ENCODE data around the gene DENND4B. TPM values are rescaled to one million over a fixed set of nuclear protein-coding genes. Genes with fewer than 3 reads are reported as not detected.
A peak's percentile ranks its signal among the peaks of the same experiment; 100 is the strongest.

The DENND4B gene
- total and polyA plus RNA-seq, 12 donors = 8.9 to 110 (median 36.7) TPM

DNA sequence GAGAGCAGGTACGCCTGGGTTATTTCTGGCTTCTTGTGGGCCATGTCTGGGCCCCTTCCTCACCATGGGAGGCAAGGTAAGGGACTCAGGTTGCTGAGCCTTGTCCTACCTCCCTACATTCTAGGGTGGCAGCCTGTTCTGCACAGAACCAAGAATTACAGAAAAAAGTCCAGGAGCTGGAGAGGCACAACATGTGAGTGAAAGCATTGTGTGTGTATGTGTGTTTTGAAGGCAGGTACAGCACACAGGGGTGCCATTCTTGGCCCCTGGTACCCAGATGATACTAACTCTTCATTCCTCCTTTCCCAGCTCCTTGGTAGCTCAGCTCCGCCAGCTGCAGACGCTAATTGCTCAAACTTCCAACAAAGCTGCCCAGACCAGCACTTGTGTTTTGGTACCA is 26.6 kb upstream of the DENND4B start:
- DNase-seq = no peak
- Histone ChIP-seq H3K4me1 (replicated peaks in 1 of 2) (peaks cover 11 to 19% of the 10 kb centered on the region in 2 donors), H3K27ac (no peak overlapping the region), H3K9me3 (replicated peaks in 1 of 3) (no peaks in the 10 kb centered on the region), H3K4me3 (no peak overlapping the region), H3K36me3 (replicated peaks in 1 of 2) (peaks cover 0 to 35% of the 10 kb centered on the region in 2 donors), H3K27me3 (no peaks in the 10 kb centered on the region)
- no peak for TF ChIP-seq POLR2A (IDR thresholded peaks at IDR 0.05)
- TF ChIP-seq, protein P1, sequence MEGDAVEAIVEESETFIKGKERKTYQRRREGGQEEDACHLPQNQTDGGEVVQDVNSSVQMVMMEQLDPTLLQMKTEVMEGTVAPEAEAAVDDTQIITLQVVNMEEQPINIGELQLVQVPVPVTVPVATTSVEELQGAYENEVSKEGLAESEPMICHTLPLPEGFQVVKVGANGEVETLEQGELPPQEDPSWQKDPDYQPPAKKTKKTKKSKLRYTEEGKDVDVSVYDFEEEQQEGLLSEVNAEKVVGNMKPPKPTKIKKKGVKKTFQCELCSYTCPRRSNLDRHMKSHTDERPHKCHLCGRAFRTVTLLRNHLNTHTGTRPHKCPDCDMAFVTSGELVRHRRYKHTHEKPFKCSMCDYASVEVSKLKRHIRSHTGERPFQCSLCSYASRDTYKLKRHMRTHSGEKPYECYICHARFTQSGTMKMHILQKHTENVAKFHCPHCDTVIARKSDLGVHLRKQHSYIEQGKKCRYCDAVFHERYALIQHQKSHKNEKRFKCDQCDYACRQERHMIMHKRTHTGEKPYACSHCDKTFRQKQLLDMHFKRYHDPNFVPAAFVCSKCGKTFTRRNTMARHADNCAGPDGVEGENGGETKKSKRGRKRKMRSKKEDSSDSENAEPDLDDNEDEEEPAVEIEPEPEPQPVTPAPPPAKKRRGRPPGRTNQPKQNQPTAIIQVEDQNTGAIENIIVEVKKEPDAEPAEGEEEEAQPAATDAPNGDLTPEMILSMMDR (IDR thresholded peaks at IDR 0.05) = no peak
- WGBS, 4 donors = 88 to 95% (median 94%) methylated on average over 3 of the region's 3 CpGs
- intact Hi-C loops (cut with DNase I) = no loop called here

DNA sequence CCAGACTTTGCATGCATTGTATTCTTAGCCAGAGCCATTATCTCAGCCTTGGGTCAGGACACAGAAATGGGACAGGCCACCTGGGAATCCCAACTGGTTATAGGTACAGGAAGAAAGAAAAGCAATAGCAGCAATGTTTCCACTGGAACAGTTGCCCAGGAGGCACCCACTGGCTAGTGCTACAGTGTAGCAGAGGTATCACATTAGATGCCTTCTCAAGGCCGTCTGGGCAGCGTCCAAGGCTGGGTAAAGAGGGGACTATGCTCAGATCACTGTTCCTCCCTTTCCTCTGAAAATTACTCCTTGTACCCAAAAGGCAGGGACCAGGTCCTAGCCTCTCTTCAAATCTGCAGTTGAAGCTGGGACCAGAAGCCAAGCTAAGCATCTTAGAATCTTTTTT is 23.8 kb upstream of the DENND4B start:
- intact Hi-C loops (cut with DNase I) = no loop called here
- Histone ChIP-seq H3K36me3 (replicated peaks in 1 of 2) (peaks cover 0 to 25% of the 10 kb centered on the region in 2 donors), H3K27ac (no peak overlapping the region), H3K27me3 (no peaks in the 10 kb centered on the region), H3K9me3 (replicated peaks in 1 of 3) (no peaks in the 10 kb centered on the region), H3K4me3 (no peak overlapping the region), H3K4me1 (replicated peaks in 1 of 2) (peaks cover 11 to 17% of the 10 kb centered on the region in 2 donors)
- no peak for TF ChIP-seq POLR2A (IDR thresholded peaks at IDR 0.05)
- TF ChIP-seq, protein P1 (IDR thresholded peaks at IDR 0.05) = no peak
- WGBS, 4 donors = 36 to 70% (median 59%) methylated on average over 2 of the region's 2 CpGs
- DNase-seq = no peak

DNA sequence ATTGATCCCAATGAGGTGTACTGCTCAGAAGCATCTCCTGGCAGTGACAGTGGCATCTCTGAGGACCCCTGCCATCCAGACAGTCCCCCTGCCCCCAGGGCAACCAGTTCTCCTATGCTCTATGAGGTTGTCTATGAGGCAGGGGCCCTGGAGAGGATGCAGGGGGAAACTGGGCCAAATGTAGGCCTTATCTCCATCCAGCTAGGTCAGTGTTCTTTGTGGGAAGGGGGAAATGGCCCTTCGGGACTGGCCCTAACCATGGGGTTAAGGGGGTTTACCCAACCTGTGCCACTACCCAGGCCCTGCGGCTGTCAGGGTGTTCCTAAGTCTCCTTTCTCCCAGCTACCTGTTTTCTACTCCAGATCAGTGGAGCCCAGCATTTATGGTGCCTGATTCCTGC is 22.5 kb upstream of the DENND4B start:
- Histone ChIP-seq H3K4me3 (no peak overlapping the region), H3K36me3 (replicated peaks in 1 of 2) (peaks cover 0 to 11% of the 10 kb centered on the region in 2 donors), H3K9me3 (replicated peaks in 1 of 3) (no peaks in the 10 kb centered on the region), H3K27me3 (no peaks in the 10 kb centered on the region), H3K27ac (no peak overlapping the region), H3K4me1 (replicated peaks in 1 of 2) (peaks cover 15 to 28% of the 10 kb centered on the region in 2 donors)
- whole genome bisulfite sequencing, 4 donors = 90 to 100% (median 96%) methylated on average over 2 of the region's 2 CpGs; no CpG with 5 or more reads in 1 of the 4 donors
- TF ChIP-seq, protein P1 (IDR thresholded peaks at IDR 0.05) = no peak
- TF ChIP-seq POLR2A (IDR thresholded peaks at IDR 0.05) = no peak
- DNase-seq = peak in 2 of 7 donors; percentile 12 to 51
- intact Hi-C loops (cut with DNase I) = no loop called here

DNA sequence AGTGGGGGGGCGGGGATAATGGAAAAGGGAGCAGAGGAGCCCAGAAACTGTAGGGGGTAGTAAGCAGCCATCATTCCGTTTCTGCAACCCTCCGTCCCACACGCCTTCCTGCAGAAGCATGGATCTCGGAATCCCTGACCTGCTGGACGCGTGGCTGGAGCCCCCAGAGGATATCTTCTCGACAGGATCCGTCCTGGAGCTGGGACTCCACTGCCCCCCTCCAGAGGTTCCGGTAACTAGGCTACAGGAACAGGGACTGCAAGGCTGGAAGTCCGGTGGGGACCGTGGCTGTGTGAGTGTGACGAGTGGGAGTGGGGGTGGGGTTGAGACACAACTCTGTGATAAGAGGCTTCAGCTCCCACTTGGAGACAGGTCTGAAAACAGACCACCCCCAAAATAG is 21.9 kb upstream of the DENND4B start:
- 8 to 25% (median 15%) methylated on average over 10 to 13 of the region's 13 CpGs for WGBS, 4 donors
- H3K4me1 ChIP-seq (replicated peaks in 1 of 2) = peaks cover 18 to 30% of the 10 kb centered on the region in 2 donors
- H3K36me3 ChIP-seq (replicated peaks in 1 of 2) = peaks cover 0 to 6% of the 10 kb centered on the region in 2 donors
- no peaks in the 10 kb centered on the region for H3K9me3 ChIP-seq (replicated peaks in 1 of 3)
- intact Hi-C loops (cut with DNase I) = no loop called here
- no peaks in the 10 kb centered on the region for H3K27me3 ChIP-seq
- H3K4me3 ChIP-seq = peak overlapping the region in 2 of 4 donors; percentile 57 to 66
- TF ChIP-seq, protein P1 (IDR thresholded peaks at IDR 0.05) = no peak
- TF ChIP-seq POLR2A (IDR thresholded peaks at IDR 0.05) = no peak
- no peak overlapping the region for H3K27ac ChIP-seq
- DNase-seq = peak in 3 of 7 donors; percentile 36 to 69 (median 38)

Measured in adrenal gland (tissue), 12 donors.